ENCODE data around the gene DGKG.

DNA sequence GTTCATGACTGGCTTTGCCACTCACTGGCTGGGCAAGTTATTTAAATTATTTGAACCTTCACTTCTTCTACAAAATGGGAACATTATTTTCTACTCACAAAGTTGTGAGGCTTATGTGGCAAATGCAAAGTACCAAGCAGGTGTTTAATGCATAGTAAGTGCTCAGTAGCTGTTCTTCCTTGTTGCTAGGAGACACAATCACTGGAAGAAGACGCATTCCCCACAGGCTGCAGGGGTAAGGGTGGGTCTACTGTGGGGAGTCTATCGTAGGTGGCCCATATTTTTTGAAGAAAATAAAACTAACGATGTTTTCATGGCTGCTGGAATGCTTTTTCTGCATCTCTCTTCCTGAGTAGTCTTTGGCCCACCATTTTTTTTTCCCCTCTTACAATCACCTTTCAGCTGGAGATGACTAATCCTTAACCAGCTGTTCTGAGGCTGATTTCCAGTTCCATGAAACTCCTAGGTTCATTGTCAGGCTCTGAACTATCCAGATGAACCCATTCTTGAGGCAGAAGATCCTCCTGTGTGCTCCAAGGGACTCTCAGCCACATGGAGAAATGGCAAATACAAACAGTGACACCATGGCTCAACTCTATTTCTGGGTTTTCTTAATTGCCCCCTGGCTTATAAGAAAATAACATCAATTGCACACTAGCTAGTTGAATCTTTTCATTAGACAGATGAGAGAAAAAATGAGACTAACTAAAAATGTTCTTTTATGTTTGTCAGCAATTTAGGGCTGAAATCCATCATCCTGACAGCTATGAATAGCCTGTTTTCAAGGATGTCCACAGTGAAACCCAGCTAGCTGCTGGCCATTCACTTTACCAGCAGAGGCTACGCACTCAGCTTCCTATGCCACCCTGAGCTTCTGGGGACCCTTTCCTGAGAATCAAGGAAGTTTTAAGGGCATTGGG, 144.9 kb downstream of the DGKG start:
- TF ChIP-seq, protein P1, sequence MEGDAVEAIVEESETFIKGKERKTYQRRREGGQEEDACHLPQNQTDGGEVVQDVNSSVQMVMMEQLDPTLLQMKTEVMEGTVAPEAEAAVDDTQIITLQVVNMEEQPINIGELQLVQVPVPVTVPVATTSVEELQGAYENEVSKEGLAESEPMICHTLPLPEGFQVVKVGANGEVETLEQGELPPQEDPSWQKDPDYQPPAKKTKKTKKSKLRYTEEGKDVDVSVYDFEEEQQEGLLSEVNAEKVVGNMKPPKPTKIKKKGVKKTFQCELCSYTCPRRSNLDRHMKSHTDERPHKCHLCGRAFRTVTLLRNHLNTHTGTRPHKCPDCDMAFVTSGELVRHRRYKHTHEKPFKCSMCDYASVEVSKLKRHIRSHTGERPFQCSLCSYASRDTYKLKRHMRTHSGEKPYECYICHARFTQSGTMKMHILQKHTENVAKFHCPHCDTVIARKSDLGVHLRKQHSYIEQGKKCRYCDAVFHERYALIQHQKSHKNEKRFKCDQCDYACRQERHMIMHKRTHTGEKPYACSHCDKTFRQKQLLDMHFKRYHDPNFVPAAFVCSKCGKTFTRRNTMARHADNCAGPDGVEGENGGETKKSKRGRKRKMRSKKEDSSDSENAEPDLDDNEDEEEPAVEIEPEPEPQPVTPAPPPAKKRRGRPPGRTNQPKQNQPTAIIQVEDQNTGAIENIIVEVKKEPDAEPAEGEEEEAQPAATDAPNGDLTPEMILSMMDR (IDR thresholded peaks at IDR 0.05), result no peak
- TF ChIP-seq POLR2A (IDR thresholded peaks at IDR 0.05), result no peak

All from right lobe of liver (tissue), 4 donors.